NCI-H82 (cell line): ENCODE results near the gene RBMS3.

ENCODE experiments used
- DNase-seq: peaks from one replicate; lab custom pipeline; 2025; lab: John Stamatoyannopoulos, UW

The RBMS3 gene

DNA sequence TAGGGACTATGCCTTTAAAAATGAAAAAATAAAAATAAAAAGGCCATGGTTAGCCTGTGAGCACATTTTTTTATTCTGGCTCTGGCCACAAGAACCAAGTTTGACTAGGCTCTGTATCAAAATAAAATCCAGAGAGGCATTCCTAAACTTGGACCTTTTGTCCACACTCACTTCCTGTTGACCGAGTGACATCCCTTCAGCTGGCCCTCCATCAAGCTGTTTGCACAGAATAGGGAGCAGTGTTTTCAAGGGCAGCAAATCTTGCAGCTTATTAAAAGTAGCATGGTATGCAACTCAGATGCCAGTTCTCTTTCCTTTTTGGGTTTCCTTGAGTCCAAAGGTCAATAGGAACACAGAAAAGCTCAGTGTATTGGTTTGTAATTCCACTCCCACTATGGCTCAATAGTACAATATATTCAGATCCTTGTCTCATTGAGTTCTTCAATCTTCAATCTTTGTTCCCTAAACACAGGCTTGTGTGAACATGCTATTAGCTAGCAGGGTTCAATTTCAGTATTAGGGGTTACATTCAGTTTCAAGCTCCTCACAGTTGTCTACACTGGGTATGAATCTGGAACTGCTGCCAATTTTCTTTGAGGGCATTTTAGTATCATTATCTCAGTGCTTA is 244.5 kb downstream of the RBMS3 start:
- DNase-seq, result no peak

GRCh38 chr3:29527246-29527645 is 246.4 kb downstream of the RBMS3 start:
- DNase-seq, result no peak

GRCh38 chr3:29531644-29532043 is 250.8 kb downstream of the RBMS3 start:
- DNase-seq, result no peak

DNA sequence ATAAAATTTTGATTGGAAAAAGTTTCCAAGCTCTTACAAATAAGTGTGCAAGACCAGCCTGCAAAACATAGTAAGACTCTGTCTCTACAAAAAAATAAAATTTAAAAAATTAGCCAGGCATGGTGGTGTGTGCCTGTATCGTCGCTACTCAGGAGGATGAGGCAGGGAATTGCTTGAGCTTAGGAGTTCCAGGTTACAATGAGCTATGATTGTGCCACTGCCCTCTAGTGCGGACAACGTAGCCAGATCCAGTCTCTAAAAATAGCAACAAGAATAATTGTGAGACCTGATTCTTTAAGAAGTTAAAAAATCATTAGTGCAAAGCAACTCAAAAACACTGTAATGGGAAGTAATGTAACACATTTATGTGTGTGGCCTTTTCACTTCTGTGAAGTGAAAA is 251.6 kb downstream of the RBMS3 start:
- DNase-seq, result no peak

DNA sequence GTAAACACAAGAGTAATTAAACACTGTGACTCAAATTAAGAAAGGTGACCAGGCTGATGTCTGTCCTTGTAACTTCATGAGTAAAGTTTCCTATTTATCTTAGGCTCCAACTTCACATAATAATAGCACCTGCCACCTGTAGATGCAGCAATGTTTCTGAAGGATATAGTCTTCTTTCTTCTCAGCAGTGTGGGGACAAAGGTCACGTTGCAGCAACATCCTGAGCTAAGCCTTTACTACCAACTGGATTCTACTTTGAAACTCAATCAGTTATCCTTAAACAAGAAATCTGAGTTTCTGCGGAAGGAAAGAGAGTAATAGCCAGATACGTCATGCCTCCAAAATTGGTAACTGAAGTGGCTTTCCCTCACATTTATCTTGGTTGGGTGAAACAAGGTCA is 253.1 kb downstream of the RBMS3 start:
- no peak for DNase-seq

- DNase-seq, result no peak
These were observed 255.3 kb downstream of the RBMS3 start for GRCh38 chr3:29536016-29536758.

DNA sequence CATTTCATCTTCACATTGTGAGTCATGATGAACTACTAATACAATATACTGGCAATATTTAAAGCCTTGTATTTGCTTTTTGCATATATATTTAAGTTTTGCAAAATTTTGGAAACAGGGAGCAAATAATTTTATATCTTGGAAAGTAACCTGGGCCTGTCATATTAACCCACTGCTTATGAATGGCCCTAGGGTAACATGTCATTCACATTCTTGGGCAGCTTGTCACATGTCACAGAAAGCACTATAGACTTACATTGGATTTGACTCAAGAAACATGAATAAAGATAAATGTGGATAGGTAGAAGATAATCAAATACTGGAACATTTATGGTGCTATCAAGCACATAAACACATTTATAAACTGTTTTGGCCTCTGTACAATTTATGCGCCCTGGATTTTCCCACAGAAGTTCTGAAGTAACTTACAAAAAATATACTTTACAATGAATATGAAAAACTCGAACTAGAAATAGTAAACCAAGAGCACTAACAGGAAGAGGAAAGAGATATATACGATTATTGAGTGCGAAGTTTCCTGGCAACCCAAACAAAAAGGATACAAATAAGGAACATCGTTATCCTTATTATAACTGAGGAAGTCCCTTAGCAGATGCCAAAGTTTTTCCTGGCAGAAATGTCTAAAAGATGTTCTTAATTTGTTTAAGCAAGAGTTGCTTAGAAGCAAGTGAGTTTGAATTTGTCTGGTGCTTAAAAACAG is 257.2 kb downstream of the RBMS3 start:
- no peak for DNase-seq

GRCh38 chr3:29538610-29538958 is 257.7 kb downstream of the RBMS3 start:
- DNase-seq, result no peak

DNA sequence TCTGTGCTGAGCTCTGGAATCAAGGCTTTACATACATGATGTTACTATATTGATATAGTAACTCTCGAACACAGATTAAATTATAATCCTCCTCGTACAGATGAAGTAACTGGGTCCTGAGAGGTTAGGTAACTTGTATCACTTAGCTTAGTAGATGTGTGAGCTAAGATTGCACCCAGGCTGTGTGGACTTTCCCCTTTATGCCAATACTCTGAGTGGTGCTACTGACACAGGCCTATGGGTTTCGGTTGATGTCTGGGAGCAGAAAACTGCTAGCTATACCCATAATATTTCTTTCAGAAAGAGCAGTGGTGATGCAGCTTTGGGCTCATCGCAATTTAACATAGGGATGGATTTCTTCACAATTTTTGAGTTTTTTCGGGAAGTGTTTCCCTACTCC is 259.7 kb downstream of the RBMS3 start:
- DNase-seq, result no peak

DNA sequence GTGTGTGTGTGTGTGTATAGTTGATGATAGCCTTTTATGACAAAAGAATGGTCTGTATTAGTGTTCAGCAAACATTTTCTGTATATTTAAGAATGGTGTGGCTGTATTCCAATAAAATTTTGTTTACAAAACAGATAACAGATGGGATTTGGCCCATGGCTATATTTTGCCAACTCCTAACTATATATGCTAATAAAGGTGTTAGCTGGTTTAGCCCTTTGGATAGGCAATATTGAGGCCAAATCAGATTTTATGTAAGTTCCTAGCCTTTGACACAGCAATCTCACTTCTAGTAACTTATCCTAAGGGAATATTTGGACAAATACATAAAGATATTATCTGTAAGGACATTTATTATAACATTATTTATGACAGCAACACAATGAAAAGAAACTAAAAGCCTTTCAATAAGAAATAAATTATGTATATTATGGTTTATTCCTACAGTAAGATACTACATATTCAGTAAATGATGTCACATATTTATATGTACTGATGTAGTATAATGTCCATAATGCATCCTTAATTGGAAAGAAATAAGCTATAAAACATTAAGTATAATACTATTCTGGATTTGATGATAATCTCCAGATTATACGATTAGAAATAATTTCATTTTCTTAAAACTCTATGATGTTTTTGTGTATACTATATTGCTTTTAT is 264.0 kb downstream of the RBMS3 start:
- DNase-seq, result no peak

DNA sequence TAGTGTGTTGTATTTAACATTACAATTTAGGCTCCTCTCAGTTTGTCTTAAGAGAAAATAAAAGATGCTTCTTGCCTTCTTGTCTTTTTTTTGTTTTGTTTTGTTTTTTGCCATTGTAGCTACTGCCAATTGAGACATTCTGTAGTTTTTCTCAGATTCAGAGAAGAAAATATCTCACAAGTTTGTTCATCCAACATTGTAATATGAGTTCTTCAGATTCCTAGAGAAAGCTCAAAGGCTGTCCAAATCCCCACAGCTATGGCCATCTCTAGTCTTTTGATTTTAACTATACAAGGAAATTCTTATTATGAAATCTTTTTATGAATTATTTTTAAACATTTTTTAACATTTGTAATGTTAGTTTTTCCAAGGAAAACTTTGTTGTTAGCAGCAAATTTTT is 264.7 kb downstream of the RBMS3 start:
- no peak for DNase-seq

GRCh38 chr3:29552051-29552450 is 271.2 kb downstream of the RBMS3 start:
- no peak for DNase-seq

DNA sequence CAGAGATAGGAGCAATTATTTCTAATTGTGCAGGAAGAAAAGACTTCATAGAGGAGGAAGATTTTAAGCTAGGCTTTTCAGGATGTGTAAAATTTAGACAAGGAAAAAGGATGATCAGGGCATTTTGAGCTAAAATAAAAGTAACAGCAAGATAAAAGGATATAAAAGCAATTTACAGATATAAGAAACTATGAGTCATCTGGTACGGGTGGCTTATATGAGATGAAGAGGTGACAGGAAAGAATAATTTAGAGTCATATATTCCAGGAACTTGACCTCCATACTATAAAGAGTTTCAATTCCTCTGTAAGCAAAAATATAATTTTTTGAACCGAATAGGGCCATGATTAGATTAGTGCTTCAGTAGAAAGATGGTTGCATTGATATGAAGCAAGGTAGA is 273.7 kb downstream of the RBMS3 start:
- no peak for DNase-seq

- DNase-seq, result no peak
These were observed 274.7 kb downstream of the RBMS3 start for GRCh38 chr3:29555590-29555989.

DNA sequence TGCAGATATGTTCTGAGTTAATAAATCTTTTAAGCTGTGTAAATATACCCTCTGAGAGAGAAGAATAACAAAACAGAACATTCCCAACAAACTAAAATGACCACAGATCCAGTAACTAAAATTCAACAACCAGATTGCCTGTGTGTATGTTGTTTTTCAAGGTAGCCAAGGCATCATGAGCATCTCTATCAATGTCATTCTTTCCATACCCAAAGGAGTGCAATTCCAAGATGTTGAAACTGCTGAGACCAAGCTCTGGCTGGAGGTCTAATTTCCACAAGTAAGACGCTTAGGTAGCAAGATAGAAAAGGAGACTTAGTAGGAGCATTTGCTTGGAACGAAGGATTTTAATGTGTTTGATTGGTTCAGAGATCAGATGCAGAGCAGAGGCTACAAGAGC is 276.3 kb downstream of the RBMS3 start:
- DNase-seq, result no peak

- DNase-seq, result no peak
These were observed 277.0 kb downstream of the RBMS3 start for GRCh38 chr3:29557825-29558224.

- no peak for DNase-seq
These were observed 279.0 kb downstream of the RBMS3 start for GRCh38 chr3:29559741-29560465.

DNA sequence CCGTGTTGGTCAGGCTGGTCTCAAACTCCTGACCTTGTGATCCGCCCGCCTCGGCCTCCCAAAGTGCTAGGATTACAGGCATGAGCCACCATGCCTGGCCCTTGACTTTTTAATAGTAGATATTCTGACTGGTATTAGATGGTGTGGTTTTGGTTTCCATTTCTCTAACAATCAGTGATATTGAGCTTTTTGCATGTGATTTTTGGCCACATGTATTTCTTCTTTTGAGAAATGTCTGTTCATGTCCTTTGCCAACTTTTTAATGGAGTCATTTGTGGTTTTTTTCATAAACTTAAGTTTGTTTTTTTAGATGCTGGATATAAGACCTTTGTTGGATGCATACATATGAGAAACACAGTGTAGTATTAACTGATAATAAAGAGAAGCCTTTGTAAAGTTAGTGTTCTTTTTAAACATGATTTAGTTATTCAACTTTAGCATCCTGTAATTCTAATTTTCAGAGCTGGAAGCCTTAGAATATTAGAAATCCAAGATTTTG is 280.8 kb downstream of the RBMS3 start:
- no peak for DNase-seq

DNA sequence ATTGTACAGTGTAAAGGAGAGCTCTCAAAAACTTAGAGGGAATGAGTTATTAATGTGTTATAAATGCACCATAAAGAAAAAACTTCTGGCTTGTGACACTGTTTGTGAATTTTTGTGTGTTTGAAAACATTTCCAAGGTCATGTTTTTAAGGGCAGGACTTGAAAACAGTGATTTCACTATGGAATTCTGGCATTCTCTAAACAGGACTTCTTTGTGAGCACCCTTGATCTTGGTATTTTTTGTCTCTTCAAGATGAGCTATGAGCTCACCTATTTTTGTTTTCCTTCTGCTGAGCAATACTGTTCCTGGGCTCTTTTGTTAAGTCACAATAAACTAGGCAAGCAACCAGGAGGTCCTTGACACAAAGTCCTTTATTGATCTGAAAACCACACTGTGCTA is 284.4 kb downstream of the RBMS3 start:
- DNase-seq, result no peak

DNA sequence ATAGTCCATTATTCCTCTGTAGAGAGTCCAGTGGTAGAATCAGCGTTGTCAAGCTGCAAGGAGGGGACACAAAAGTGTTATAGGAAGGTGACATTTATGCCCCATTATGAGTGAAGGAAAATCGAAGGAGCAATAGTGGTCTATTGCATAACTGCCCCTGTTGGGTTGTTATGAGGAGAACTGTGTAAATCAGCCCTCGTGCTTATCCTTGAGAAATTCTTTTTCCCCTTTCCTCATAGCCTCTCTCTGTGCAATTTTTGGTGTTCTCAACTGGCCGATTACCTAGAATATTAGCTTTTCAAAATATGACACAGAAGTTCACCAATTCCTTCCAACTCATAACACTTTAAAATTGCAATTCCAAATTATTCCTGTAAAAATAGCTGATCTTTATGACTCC is 286.6 kb downstream of the RBMS3 start:
- DNase-seq, result no peak

GRCh38 chr3:29568355-29568754 is 287.5 kb downstream of the RBMS3 start:
- no peak for DNase-seq

DNA sequence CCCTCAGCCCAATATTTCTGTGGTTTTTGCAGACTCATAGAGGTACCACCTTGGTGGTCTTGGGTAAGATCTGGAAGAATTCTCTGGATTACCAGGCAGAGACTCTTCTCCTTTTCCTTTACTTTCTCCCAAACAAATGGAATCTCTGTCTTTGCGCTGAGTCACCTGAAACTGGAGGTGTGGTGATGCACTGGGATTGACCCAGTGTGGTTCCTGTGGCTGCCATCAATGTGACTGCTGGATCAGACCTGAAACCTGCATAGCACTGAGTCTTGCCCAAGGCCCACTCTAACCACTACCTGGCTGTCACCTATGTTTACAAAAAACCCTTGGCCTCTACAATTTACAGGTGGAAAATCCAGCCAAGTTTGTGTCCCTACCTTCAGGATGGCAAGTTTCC is 295.3 kb downstream of the RBMS3 start:
- no peak for DNase-seq
